GM18526 (cell line): Measurements from ENCODE around the gene PPL.

ENCODE experiments used
- POLR2A ChIP-seq: IDR thresholded peaks from 3 replicates; pipeline ENCODE4 v1.6.1; 2011; ENCODE audit not compliant: insufficient read length; ENCODE audit errors: extremely low read depth

The PPL gene

DNA sequence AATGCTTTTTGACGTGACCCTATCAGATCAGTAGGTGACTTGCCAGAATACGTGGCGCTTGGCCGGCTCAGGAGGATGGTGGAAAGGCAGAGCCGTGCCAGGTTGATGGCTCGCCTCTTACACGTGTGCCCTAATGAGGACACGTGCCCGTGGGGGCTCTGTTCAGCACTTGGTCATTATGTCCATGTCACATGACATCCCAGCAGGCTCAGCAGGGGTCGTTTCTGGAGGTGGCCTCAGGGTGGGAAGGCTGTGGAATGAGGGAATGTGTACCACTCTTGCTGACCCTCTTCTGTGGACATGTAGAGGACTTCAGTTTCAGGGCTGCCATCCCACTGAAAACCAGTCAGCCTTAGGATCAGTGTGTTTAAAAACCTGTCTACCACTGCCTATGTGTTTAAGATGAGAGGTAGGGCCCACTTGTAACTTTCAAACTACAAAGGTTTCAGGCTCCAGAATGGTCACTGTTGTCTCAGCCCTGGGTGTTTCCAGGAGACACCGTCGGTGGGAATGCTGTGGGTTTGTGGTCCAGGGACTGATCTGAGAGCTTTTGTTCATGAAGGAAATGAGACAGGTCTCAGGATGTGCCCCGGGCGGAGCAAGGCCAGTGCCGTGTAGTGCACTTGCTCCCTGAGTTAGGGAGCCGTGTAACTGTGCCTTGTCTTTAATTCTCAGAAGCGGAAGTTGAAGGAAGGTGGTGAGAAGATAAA, 77.6 kb downstream of the PPL start:
- no peak for TF ChIP-seq POLR2A

DNA sequence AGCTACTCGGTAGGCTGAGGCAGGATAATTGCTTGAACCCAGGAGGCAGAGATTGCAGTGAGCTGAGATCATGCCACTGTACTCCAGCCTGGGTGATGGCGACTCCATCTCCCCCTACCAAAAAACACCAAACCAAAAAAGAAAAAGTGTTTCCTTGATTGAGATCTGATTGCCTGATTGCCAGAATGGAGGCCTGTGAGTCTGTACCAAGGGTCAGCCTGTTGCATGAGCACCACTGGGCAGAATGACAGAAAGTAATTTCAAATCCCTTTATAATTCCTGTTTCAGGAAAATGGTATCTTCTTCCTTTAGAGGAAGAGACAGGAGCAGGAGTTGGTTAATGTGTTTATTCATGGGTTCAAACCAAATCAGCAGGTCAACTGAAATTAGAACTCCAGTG, 81.1 kb downstream of the PPL start:
- TF ChIP-seq POLR2A = no peak

DNA sequence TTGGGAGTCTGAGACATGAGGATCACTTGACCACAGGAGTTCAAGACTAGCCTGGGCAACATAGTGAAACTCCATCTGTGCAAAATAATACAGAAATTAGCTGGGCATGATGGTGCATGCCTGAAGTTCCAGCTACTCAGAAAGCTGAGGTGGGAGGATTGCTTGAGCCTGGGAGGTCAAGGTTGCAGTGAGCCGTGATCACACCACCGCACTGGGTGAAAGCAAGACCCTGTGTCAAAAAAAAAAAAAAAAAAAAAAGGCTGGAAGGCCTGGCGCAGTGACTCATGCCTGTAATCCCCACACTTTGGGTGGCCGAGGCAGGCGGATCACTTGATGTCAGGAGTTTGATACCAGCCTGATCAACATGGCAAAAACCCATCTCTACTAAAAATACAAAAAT, 81.6 kb downstream of the PPL start:
- TF ChIP-seq POLR2A = no peak

DNA sequence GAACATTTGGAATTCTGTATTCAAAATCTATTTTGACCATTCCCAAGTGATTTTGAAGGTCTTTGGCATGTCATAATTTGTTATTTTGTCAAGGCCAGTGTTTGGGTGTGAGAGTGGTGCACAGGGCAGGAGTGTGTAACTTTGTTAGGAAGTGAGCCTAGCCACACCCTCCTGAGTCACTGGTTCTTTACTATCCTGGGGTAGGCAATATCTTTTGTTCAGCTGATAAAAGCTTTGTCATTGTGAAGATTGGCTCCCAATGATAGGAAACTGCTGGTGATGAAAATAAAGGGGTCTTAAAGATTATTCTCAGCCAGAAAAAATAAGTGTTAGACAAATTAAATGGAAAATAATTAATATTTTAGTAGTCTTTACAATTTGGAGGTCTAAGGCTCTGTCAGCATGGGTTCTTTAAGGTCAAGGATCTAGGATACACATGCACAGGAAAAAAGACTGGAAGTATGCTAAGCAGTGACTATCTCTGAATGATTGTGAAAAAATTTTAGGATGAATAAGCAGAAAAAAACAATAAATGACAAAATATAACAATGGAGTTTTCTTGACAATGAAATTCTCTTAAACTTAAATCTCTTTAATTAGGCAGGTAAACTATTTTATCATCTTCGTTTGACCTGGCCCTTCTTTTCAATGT, 84.6 kb downstream of the PPL start:
- TF ChIP-seq POLR2A = no peak

DNA sequence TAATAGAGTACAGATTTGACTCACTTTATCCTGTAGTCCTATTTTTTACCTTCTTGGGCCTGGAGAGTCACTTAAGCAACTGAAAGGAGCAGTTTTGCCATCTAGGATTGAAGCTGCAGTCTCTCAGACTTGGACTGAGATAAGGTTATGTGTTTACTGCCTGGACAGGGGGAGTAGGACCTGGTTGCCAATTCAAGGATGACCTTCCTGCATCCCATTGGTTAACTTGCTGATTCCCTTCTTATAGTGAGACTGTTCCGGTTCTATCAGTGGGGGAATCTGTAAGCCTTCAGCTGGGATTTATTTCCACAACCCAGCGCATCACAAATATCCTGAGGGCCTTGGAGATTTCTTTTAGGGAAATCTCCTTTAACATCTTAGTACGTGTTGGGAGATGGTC, 86.7 kb downstream of the PPL start:
- no peak for TF ChIP-seq POLR2A

DNA sequence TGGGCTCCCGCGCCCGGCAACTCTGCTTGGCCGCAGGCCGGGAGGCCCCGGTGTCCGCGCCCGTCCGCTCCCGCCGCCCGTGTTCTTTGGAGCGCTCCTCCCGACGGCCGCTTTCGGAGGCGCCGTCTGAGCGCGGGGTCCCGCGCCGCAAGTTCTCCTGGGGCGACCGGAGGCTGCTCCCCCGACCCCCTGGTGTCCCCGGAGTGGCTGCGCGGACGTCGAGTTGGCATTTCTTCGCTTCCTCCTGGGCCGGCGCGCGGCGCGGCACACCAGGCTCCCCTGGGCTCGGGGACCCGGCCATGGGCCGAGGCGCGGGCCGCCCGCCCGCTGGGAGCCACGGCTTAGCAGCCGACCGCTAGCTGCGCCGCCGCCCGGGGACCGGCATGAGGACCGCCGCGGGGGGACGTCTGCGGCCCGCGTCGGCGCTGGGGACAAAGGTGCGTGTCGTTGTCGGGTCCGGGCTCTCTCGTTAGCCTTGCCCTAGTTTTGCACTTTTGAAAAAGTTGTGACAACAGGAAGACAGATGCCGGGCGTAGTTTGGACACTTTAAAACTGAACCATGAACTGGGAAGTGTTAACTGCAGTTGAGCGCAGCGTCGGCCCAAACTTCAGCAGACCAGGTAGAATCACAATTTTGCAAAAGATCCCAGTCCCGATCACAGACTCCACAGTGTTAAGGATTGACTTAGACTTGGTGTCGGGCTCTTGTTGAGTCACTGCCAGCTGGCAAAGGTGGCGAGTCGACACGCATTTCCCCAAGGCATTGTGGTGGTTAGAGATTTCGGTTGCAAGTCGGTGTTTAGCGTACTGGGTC, 89.0 kb downstream of the PPL start:
- no peak for TF ChIP-seq POLR2A

DNA sequence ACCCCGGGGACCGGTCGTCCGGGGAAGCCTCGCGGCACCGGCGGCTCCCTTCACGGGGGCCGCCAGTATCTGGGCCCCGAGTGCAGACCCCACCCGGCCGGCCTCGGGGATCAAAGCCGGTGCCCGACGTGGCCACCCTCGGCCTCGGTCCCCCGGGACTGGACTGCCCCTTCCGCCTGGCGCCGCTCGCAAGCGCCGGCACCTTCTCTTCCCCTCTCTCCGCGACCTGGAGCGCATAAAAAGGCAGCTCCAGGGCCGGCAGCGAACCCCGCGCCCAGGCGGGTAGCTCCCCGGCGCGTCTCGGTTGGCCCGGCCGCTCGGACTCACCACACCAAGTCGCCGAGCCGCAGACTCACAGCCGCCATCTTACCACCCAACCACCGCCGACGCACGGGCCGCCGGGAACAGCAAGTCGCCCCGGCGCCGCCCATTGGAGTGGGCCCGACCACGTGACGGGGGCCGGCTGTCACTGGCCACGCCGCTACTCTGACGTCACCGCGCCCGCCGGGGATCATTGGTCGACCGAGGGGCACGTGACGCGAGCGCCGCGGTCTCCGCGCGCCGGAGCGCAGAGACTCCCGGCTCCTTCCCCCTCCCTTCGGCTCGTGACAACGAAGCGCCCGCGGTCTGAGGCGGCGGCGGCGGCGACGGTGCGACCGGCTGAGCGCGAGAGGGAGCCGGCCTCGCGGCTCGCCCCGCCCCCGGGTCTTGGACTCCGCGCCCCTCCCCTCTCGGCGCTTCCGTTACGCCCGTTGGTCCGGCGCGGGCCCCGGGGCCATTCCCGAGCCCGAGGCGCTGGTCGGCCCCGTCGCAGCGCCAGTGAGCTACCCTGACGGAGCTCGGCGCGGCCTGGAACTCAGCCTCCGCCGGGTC, 89.8 kb downstream of the PPL start, which contains the start of the genes GLYR1 and UBN1:
Gene GLYR1 (minus strand): TSS at position 388 of the 873 bp plus-strand sequence. CDS start 23 bp downstream, at position 365.
Gene UBN1 (plus strand): TSS at position 581 of the 873 bp plus-strand sequence. CDS start 5,437 bp downstream, outside the sequence.
- TF ChIP-seq POLR2A = peak; percentile 95

DNA sequence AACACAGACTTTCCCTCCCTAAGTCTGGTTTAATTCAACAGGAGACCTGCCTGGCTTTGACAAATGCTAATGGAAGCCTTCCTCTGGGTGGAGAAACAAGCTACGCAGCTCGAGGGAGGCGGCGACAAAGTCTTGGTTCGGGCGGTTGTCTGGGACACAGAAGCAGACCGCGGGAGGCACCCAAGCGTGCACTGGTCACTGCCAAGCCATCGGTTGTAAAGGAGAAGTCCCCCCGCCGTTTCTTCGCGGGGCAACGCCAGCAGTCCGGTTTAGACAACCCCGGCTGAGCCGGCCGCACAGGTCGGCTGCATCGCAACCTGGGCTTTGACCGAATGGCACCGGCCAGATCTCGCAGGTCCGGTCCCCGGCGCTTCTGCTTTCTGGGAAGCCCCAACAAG, 90.4 kb downstream of the PPL start:
- no peak for TF ChIP-seq POLR2A

DNA sequence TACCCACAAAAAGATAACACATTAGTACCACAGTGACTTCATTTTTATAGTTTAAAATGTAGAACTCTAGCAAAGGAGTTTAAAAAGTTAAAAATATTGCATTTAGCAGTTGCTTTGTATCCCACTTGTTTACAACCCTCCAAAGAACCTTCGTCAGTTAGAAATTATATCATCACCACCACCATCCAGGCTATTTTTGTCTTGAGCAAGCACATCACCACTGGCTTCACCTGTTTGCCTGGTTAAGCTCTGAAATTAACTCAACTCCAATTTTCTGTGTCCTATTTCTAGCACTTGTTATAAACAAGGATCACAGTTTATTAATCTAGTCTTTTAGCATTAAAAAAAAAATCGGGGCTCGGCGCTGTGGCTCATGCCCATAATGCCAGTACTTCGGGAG, 96.0 kb downstream of the PPL start:
- no peak for TF ChIP-seq POLR2A

DNA sequence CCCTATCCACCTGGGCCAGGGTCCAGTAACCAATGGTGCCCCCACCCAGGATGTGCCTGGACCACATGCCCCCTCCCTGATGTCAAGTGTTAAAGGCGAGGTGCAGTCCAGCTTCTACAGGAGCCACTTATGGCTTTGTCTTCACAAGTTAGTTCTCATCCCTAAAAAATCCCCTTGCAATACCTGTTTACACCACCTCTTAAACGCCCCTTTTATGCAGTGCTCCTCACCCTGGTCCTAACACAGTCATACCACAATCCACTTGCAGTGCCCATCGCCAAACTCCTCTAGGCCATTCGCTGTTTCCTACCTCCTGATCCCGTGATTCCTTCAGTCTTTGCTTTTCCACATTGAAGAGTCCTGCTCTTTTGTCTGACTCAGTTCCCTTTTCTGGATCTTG, 97.0 kb downstream of the PPL start:
- TF ChIP-seq POLR2A = no peak

DNA sequence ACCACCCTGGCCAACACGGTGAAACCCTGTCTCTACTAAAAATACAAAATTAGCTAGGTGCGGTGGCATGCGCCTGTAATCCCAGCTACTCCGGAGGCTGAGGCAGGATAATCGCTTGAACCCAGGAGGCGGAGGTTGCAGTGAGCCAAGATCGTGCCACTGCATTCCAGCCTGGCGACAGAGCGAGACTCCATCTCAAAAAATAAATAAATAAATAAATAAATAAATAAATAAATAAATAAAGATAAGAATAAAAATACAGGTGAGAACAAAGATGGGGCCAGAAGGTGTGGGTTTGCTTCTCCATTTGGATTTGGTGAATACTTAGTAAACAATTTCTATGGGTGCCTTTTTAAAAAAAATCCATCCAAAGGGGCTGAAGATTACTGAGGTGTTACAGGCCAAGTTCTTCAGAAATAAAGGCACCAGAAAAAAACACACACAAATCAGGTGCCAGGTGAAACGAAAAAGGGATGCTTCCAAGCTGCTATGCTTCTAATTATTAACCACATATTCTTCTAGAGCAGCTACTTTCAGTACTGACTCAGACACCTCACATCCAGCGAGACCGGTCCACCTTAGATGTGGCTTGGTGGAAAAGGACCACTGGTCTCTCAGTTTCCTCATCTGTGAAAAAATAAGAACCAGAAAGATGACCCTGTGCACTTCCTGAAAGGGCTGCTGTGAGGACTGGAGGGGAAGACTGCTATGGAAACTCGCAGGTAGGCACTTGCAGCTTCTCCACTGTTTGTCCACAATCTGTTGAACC, 99.0 kb downstream of the PPL start:
- no peak for TF ChIP-seq POLR2A

DNA sequence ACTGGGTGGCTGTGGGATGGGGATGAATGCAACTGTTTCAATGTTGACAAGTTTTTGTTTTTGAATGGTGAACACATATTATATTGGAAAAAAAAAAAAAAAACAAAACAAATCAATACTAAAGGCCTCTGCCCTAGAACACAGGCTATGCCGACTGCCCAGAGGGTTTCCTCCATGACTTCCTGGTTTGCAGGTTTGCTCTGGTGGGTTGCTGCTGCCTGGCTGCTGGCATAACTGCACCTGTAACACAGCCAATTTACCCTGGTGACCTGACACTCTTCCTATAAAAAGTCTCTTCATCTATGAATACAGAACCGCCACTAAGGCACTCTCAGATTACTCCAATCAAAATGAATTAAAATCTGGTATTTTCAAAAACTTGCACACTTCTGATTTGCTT, 100.2 kb downstream of the PPL start:
- no peak for TF ChIP-seq POLR2A

DNA sequence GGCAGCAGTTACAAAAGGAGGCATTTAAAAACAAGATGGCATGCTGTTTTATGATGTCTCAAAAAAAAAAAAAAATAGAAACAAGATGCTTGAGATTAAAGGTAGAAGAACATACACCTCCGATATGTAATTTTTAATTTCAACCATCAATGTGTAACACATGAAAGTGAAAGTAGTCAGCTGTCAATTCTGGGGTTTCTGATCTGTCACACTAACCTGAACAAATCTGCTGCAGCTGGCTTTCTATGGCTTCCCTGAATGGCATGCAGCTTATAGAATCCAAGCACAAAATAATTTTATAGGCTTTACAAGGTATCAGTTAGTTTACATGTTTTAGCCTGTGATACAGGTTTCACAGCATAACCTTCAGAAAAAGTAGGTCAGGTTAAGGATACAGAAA, 103.4 kb downstream of the PPL start:
- no peak for TF ChIP-seq POLR2A

DNA sequence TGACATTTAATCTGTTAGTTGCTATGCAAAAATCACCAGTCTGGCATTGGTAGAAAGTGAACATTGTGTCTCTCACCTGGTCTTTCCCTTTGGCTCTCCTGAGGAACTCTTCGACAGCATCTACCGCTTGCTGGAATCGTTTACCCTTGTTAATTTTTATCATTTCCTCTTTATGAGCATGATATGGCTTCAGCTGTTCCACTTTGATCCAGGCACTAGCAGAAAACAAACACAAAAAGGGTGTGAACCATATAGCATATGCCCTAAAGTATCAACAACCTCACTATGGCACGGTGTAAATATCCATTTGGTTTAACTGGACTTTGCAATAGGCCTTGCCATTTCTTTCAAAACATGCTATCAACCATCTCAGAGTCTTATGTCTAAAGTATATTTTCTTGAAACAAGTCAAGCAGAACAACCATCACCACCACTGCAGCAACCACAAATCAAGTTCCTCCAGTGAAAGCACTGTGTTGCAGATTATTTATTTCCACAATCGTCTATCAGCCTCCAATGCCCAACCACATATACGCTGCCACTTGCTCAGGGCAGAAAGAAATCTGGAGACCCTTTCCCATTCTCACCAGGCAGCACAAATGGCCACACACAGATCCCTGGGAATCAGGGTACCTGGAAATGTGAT, 104.1 kb downstream of the PPL start:
- TF ChIP-seq POLR2A = no peak
